ENCODE data around the gene MAPKBP1. TPM values are rescaled to one million over a fixed set of nuclear protein-coding genes. Genes with fewer than 3 reads are reported as not detected.

Gene MAPKBP1
- polyA plus RNA-seq, 1 donor from 2014 or later = 30.3 TPM

DNA sequence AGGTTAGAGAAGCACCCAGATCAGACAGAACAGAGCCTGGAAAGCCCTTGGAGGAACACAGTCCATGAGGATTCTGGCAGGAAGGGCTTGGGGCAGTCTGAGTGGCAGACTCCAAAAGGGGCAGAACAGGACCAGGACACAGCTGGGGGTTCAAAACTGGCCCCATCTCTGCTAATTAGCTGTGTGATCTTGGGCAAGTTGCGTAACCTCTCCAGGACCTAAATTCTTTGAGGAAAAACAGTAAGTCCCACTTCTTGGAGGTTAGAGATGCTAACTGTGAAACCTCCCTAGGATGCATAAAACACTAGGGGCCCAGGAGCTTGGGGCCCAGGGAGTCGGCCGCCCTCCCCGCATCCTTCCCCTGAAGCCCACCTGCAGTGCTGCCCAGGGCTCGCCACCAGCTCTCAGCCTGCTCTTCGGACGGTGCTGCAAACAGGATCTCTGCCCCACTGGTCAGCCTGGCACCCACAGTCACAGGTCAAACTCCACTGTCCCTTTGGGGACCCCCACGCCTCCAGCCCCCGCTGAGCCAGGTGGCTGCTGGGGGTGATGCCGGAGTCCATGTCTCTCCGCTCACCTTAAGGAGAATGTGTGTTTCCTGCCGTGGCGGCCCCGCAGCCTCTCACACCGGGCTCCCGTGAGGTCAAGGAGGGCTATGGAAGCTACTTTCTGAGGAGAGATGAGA is 76.3 kb downstream of the MAPKBP1 start:
- Histone ChIP-seq H3K9ac (ENCODE audit: low read length) (no peak overlapping the region), H2AFZ (ENCODE audit: low read depth, low read length) (no peak overlapping the region), H3K27me3 (ENCODE audit: insufficient read depth, low read depth, low read length) (no peaks in the 10 kb centered on the region), H4K20me1 (ENCODE audit: insufficient read depth) (no peaks in the 10 kb centered on the region), H3K4me2 (ENCODE audit: low read length) (no peak overlapping the region), H3K27ac (ENCODE audit: low read length) (no peak overlapping the region), H3K79me2 (replicated peaks; ENCODE audit: insufficient read depth, low read length) (no peaks in the 10 kb centered on the region), H3K4me3 (ENCODE audit: low read length) (no peak overlapping the region), H3K9me3 (ENCODE audit: low read length) (no peaks in the 10 kb centered on the region), H3K36me3 (ENCODE audit: insufficient read depth, low read length) (no peaks in the 10 kb centered on the region), H3F3A (ENCODE audit: insufficient read depth, low read length, poor library complexity, severe bottlenecking) (no peaks in the 10 kb centered on the region), H3K9me2 (ENCODE audit: insufficient read depth, low read length) (no peaks in the 10 kb centered on the region)
- TF ChIP-seq, protein P1, sequence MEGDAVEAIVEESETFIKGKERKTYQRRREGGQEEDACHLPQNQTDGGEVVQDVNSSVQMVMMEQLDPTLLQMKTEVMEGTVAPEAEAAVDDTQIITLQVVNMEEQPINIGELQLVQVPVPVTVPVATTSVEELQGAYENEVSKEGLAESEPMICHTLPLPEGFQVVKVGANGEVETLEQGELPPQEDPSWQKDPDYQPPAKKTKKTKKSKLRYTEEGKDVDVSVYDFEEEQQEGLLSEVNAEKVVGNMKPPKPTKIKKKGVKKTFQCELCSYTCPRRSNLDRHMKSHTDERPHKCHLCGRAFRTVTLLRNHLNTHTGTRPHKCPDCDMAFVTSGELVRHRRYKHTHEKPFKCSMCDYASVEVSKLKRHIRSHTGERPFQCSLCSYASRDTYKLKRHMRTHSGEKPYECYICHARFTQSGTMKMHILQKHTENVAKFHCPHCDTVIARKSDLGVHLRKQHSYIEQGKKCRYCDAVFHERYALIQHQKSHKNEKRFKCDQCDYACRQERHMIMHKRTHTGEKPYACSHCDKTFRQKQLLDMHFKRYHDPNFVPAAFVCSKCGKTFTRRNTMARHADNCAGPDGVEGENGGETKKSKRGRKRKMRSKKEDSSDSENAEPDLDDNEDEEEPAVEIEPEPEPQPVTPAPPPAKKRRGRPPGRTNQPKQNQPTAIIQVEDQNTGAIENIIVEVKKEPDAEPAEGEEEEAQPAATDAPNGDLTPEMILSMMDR (IDR thresholded peaks at IDR 0.05; ENCODE audit: poor library complexity, severe bottlenecking) = no peak
- TF ChIP-seq MXI1 (conservative IDR thresholded peaks at IDR 0.05; ENCODE audit: poor library complexity, severe bottlenecking) = no peak
- TF ChIP-seq EZH2 (IDR thresholded peaks at IDR 0.05; ENCODE audit: borderline replicate concordance, insufficient read depth, low read length, poor library complexity, severe bottlenecking) = no peak
- TF ChIP-seq SMC3 (conservative IDR thresholded peaks at IDR 0.05; ENCODE audit: poor library complexity) = no peak
- TF ChIP-seq POLR2AphosphoS5 (IDR thresholded peaks at IDR 0.05) = no peak
- no peak for TF ChIP-seq EP300 (conservative IDR thresholded peaks at IDR 0.05; ENCODE audit: poor library complexity, severe bottlenecking)
- TF ChIP-seq, protein P2, sequence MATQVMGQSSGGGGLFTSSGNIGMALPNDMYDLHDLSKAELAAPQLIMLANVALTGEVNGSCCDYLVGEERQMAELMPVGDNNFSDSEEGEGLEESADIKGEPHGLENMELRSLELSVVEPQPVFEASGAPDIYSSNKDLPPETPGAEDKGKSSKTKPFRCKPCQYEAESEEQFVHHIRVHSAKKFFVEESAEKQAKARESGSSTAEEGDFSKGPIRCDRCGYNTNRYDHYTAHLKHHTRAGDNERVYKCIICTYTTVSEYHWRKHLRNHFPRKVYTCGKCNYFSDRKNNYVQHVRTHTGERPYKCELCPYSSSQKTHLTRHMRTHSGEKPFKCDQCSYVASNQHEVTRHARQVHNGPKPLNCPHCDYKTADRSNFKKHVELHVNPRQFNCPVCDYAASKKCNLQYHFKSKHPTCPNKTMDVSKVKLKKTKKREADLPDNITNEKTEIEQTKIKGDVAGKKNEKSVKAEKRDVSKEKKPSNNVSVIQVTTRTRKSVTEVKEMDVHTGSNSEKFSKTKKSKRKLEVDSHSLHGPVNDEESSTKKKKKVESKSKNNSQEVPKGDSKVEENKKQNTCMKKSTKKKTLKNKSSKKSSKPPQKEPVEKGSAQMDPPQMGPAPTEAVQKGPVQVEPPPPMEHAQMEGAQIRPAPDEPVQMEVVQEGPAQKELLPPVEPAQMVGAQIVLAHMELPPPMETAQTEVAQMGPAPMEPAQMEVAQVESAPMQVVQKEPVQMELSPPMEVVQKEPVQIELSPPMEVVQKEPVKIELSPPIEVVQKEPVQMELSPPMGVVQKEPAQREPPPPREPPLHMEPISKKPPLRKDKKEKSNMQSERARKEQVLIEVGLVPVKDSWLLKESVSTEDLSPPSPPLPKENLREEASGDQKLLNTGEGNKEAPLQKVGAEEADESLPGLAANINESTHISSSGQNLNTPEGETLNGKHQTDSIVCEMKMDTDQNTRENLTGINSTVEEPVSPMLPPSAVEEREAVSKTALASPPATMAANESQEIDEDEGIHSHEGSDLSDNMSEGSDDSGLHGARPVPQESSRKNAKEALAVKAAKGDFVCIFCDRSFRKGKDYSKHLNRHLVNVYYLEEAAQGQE (IDR thresholded peaks at IDR 0.05; ENCODE audit: borderline replicate concordance) = no peak
- no peak for TF ChIP-seq TAF1 (IDR thresholded peaks at IDR 0.05; ENCODE audit: low read depth)
- no peak for TF ChIP-seq RAD21 (conservative IDR thresholded peaks at IDR 0.05)

DNA sequence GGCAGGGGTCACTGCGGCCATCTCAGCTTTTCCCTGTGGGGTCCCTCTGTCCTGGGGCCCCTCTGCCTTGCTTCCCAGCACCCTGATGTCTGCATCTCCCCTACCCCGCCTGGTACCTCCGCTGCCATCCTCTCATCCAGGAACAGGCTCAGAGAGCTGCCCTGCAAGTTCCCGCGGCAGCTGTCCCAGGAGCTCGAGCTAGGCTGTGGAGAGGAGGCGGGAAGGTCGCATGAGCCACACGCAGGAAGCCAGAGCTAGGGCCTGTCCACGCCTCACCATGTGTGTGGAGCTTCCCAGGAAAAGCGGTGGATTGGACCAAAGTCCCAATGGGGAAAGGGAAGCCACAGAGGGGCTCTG is 76.9 kb downstream of the MAPKBP1 start:
- no peaks in the 10 kb centered on the region for H3F3A ChIP-seq (ENCODE audit: insufficient read depth, low read length, poor library complexity, severe bottlenecking)
- H3K27ac ChIP-seq (ENCODE audit: low read length) = no peak overlapping the region
- H4K20me1 ChIP-seq (ENCODE audit: insufficient read depth) = no peaks in the 10 kb centered on the region
- H3K9me2 ChIP-seq (ENCODE audit: insufficient read depth, low read length) = no peaks in the 10 kb centered on the region
- TF ChIP-seq, protein P2 (IDR thresholded peaks at IDR 0.05; ENCODE audit: borderline replicate concordance) = no peak
- TF ChIP-seq EP300 (conservative IDR thresholded peaks at IDR 0.05; ENCODE audit: poor library complexity, severe bottlenecking) (no peak), RAD21 (conservative IDR thresholded peaks at IDR 0.05) (no peak), EZH2 (IDR thresholded peaks at IDR 0.05; ENCODE audit: borderline replicate concordance, insufficient read depth, low read length, poor library complexity, severe bottlenecking) (no peak), MXI1 (conservative IDR thresholded peaks at IDR 0.05; ENCODE audit: poor library complexity, severe bottlenecking) (no peak), POLR2AphosphoS5 (IDR thresholded peaks at IDR 0.05) (no peak), SMC3 (conservative IDR thresholded peaks at IDR 0.05; ENCODE audit: poor library complexity) (no peak), TAF1 (IDR thresholded peaks at IDR 0.05; ENCODE audit: low read depth) (no peak)
- TF ChIP-seq, protein P1 (IDR thresholded peaks at IDR 0.05; ENCODE audit: poor library complexity, severe bottlenecking) = no peak
- no peak overlapping the region for H2AFZ ChIP-seq (ENCODE audit: low read depth, low read length)
- H3K4me3 ChIP-seq (ENCODE audit: low read length) = no peak overlapping the region
- H3K9me3 ChIP-seq (ENCODE audit: low read length) = no peaks in the 10 kb centered on the region
- no peaks in the 10 kb centered on the region for H3K79me2 ChIP-seq (replicated peaks; ENCODE audit: insufficient read depth, low read length)
- no peaks in the 10 kb centered on the region for H3K36me3 ChIP-seq (ENCODE audit: insufficient read depth, low read length)
- H3K9ac ChIP-seq (ENCODE audit: low read length) = no peak overlapping the region
- H3K27me3 ChIP-seq (ENCODE audit: insufficient read depth, low read depth, low read length) = no peaks in the 10 kb centered on the region
- H3K4me2 ChIP-seq (ENCODE audit: low read length) = no peak overlapping the region

Data from neural cell (in vitro differentiated cells).